ENCODE measurements around the gene CLEC19A. TPM values are rescaled to one million over a fixed set of nuclear protein-coding genes. Genes with fewer than 3 reads are reported as not detected.

The CLEC19A gene
- total RNA-seq, 2 experiments from 2014 or later = not detected

- peaks cover 0 to 7% of the 10 kb centered on the region in 2 experiments for H3K9me3 ChIP-seq (ENCODE audit: control insufficient read depth in 1 of 2, insufficient read depth in 1 of 2, low read length in 2 of 2)
- no peak for TF ChIP-seq CTCF (IDR thresholded peaks at IDR 0.05)
- intact Hi-C loops (cut with DNase I, micrococcal nuclease) = no loop called here
- H3K27me3 ChIP-seq (ENCODE audit: control insufficient read depth in 1 of 2, insufficient read depth in 2 of 2, low read length in 2 of 2) = peaks cover 0 to 10% of the 10 kb centered on the region in 2 experiments
- Mint-ChIP-seq H3K36me3 (ENCODE audit: low read depth) (no peaks in the 10 kb centered on the region), H3K4me3 (no peak overlapping the region), H3K9me3 (peaks cover 2% of the 10 kb centered on the region), H3K4me1 (ENCODE audit: low read depth) (no peaks in the 10 kb centered on the region), H3K27ac (no peak overlapping the region), H3K27me3 (peaks cover 20% of the 10 kb centered on the region)
- POLR2A ChIA-PET = no interaction called here
- no peak overlapping the region for H3K4me3 ChIP-seq (ENCODE audit: low read length)
- CTCF ChIA-PET = no interaction called here
- H3K4me1 ChIP-seq (ENCODE audit: insufficient read depth, low read length) = no peaks in the 10 kb centered on the region
- ATAC-seq (ENCODE audit: poor library complexity) (no peak), DNase-seq (no peak)
- no peak overlapping the region for H3K27ac ChIP-seq (ENCODE audit: low read depth in 1 of 2, low read length in 2 of 2)
- no peaks in the 10 kb centered on the region for H3K36me3 ChIP-seq (ENCODE audit: insufficient read depth, low read length)
Measured at GRCh38 chr16:19344224-19344801, 58.8 kb downstream of the CLEC19A start.

GRCh38 chr16:19344980-19345379, 59.4 kb downstream of the CLEC19A start:
- no peak for TF ChIP-seq CTCF (IDR thresholded peaks at IDR 0.05)
- Mint-ChIP-seq H3K36me3 (ENCODE audit: low read depth) (no peaks in the 10 kb centered on the region), H3K27me3 (peaks cover 20% of the 10 kb centered on the region), H3K4me1 (ENCODE audit: low read depth) (no peaks in the 10 kb centered on the region), H3K27ac (no peak overlapping the region), H3K4me3 (no peak overlapping the region), H3K9me3 (peaks cover 2% of the 10 kb centered on the region)
- CTCF ChIA-PET = no interaction called here
- intact Hi-C loops (cut with DNase I, micrococcal nuclease) = no loop called here
- Histone ChIP-seq H3K4me1 (ENCODE audit: insufficient read depth, low read length) (no peaks in the 10 kb centered on the region), H3K9me3 (ENCODE audit: control insufficient read depth in 1 of 2, insufficient read depth in 1 of 2, low read length in 2 of 2) (peaks cover 0 to 4% of the 10 kb centered on the region in 2 experiments), H3K36me3 (ENCODE audit: insufficient read depth, low read length) (no peaks in the 10 kb centered on the region), H3K27me3 (ENCODE audit: control insufficient read depth in 1 of 2, insufficient read depth in 2 of 2, low read length in 2 of 2) (peaks cover 0 to 10% of the 10 kb centered on the region in 2 experiments), H3K4me3 (ENCODE audit: low read length) (no peak overlapping the region), H3K27ac (ENCODE audit: low read depth in 1 of 2, low read length in 2 of 2) (no peak overlapping the region)
- ATAC-seq (ENCODE audit: poor library complexity) (no peak), DNase-seq (no peak)
- POLR2A ChIA-PET = no interaction called here

GRCh38 chr16:19346335-19346922, 60.9 kb downstream of the CLEC19A start:
- Histone ChIP-seq H3K27me3 (ENCODE audit: control insufficient read depth in 1 of 2, insufficient read depth in 2 of 2, low read length in 2 of 2) (peaks cover 0 to 10% of the 10 kb centered on the region in 2 experiments), H3K36me3 (ENCODE audit: insufficient read depth, low read length) (no peaks in the 10 kb centered on the region), H3K4me3 (ENCODE audit: low read length) (no peak overlapping the region), H3K4me1 (ENCODE audit: insufficient read depth, low read length) (no peaks in the 10 kb centered on the region), H3K9me3 (ENCODE audit: control insufficient read depth in 1 of 2, insufficient read depth in 1 of 2, low read length in 2 of 2) (peaks cover 0 to 4% of the 10 kb centered on the region in 2 experiments), H3K27ac (ENCODE audit: low read depth in 1 of 2, low read length in 2 of 2) (no peak overlapping the region)
- ChIA-PET CTCF (no interaction called here), POLR2A (no interaction called here)
- ATAC-seq (ENCODE audit: poor library complexity) (no peak), DNase-seq (no peak)
- H3K4me3 Mint-ChIP-seq = no peak overlapping the region
- no peaks in the 10 kb centered on the region for H3K36me3 Mint-ChIP-seq (ENCODE audit: low read depth)
- no peak for TF ChIP-seq CTCF (IDR thresholded peaks at IDR 0.05)
- intact Hi-C loops (cut with DNase I, micrococcal nuclease) = no loop called here
- peaks cover 20% of the 10 kb centered on the region for H3K27me3 Mint-ChIP-seq
- H3K4me1 Mint-ChIP-seq (ENCODE audit: low read depth) = no peaks in the 10 kb centered on the region
- no peak overlapping the region for H3K27ac Mint-ChIP-seq
- H3K9me3 Mint-ChIP-seq = peaks cover 2% of the 10 kb centered on the region
